Left hindlimb (tissue), 1 donor: Measurements from ENCODE around the gene EGFL7.

Experiments
- DNase-seq: peaks from one replicate; pipeline ENCODE4 v3.0.0-alpha.2; 2018

EGFL7 gene

GRCh38 chr9:136662326-136662655 is 425 bp upstream of the EGFL7 start:
- no peak for DNase-seq

DNA sequence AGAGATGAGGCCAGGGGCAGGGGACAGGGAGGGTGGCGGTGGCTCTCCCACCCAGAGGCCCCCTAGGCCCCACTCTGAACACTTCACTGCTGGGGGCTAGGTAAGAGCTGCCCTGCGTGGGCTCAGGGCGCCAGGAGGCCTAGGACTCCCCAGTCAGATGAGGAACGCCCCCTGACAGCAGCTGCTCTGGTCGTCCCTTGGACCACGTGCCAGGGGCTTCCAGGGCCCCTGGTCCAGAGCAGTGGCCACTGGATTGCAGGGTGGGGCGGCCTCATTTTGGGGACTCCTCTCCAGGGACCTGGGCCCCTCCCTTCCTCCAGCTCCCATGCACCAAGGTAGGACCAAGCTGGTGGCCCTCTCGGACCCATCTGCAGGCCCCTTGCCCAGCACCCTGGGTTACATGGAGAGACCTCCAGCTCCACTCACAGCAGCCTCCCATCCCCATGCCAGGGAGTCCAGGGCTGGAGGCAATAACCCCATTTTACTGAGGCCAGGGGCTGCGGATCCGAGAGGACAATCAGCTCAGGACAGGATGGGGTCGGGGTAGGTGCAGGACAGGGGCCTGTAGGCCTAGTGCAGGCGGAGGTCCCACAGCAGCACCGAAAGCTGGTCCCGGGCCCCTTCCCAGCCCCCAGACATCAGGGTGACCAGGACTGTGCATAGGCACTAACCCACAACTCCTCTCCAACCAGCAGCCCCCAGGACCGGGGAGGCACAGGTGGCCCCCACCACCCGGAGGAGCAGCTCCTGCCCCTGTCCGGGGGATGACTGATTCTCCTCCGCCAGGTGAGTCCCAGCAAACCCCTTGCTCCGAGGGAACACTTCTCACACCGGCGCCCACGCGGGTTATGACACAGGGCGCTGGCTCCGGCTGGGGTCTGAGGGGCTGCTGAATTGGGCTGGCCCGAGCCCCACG is 1.5 kb downstream of the EGFL7 start:
- DNase-seq, result no peak

DNA sequence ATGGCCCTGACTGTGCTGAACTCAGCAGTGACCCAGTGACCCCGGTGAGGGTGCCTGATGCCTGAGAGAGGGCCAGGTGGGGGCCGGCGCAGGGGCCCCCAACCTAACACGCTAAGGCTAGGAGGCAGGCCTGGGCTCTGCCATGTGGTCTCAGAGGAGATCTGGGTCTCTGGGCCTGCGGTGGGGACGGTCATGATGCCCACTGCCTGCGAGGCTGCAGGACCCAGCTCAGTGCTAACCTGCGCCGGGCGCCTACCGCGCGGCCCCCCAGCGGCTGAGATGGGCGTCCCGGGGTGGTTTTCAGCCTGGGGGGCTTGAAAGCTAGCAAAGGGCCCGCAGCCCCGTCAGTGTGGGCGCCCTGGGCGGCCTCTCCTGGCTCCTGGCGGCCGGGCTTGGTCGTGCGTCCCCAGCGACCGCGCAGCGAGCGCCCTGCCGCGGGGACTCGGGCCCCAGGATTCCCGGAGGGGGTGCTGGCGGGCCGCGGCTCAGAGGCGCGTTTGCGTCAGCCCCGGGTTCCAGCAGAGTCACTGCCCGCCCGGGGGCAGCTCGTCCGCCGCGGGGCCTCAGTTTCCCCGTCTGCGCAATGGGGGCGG is 2.5 kb downstream of the EGFL7 start:
- no peak for DNase-seq

DNA sequence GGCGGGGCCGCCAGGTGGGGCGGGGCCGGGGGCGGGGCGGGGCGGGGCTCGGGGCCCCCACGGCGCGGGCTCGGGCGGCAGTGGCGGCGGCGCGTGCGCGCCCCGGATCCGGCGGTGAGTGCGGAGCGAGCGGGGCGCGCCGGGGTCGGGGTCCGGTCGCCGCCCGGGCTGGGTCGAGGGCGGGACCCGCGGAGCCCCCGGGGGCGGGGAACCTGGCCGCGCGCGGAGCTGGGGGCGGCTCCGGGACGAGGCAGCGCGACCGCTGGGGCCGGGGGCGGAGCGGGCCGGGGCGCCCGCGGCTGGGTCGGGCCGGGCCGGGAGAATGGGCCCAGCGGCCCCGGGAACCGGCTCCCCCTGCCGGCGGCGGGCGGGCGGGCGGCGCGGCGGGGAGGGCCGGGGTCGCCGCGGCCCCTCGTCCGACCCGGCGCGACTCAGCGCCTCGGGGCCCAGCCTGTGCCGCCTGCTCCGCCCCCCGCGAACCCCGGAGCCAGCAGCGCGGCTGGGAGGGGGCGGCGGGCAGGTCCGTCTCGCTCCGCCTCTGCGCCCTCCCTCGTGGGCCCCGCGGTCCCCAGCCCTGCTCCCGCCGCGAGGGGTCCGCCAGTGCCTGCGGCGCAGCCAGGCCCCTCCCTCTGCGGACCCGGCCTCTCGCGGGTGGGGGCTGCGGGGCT is 3.1 kb downstream of the EGFL7 start:
- DNase-seq, result no peak

GRCh38 chr9:136666372-136667213 is 3.9 kb downstream of the EGFL7 start:
- DNase-seq, result no peak

DNA sequence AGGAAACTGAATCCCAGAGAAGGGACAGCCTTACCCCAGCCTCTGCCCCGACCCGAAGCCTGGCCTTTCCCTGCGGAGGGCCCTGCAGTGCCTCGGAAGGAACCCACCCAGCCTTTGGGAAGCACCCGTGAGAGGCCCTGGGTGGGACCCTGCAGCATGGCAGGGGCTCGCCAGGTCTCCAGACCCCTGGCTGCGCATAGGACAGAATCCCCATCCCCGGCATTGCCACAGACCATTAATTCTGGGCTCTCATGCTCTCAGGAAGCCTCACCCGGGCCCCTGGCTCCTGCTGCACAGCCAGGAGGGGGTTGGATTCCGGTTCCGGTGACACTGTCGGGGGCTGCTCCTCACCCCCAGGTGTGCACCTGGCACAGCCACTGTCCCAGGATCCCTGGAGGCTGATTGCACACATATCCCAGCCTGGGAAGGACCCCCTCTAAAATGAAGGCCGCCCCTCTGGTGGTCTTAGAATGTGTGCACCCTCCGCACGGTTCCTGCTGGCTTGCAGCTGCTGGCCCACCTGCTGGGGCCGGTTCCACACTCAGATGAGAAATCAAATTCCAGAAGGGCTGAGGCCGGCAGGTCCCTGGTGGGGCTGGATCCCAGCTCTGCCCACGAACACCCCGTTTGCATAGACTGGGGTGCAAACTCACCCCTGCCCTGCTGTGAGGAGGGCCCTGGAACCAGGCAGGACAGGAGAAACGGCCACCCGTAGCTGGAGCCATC is 4.7 kb downstream of the EGFL7 start:
- DNase-seq, result no peak

GRCh38 chr9:136667940-136668760 is 5.4 kb downstream of the EGFL7 start:
- DNase-seq, result no peak

DNA sequence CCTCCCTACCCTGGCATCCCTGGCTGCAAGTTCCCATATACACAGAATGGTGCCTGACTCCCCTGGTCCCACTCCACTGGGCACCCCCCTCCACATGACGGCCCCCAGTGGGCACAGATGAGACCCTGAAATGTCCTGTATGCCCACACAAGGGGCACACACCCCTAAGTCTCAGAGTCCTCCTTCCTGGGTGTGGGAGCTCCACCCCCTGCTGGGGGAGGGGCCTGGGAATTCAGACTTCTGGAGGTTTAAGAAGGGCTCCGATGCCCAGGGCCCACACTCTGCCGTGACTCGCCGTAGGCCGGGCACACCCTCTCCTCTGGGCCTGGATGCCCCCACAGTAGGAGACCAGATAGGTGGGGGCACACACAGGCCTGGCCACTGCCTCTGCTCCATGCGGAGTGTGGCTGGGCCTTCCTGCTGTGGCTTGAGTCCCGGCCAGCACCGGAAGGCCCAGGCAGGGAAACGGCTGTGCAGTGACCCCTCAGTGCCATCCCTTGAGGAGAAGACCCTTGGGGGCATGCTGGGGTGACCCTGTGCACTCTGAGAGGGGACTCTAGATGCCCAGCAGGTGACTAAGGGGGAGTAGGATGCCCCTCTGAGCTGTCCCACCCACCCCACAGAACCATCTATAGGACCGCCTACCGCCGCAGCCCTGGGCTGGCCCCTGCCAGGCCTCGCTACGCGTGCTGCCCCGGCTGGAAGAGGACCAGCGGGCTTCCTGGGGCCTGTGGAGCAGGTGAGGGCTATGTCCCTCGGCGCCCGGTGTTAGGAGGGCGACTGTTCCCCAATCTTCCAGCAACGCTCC is 6.5 kb downstream of the EGFL7 start:
- no peak for DNase-seq

DNA sequence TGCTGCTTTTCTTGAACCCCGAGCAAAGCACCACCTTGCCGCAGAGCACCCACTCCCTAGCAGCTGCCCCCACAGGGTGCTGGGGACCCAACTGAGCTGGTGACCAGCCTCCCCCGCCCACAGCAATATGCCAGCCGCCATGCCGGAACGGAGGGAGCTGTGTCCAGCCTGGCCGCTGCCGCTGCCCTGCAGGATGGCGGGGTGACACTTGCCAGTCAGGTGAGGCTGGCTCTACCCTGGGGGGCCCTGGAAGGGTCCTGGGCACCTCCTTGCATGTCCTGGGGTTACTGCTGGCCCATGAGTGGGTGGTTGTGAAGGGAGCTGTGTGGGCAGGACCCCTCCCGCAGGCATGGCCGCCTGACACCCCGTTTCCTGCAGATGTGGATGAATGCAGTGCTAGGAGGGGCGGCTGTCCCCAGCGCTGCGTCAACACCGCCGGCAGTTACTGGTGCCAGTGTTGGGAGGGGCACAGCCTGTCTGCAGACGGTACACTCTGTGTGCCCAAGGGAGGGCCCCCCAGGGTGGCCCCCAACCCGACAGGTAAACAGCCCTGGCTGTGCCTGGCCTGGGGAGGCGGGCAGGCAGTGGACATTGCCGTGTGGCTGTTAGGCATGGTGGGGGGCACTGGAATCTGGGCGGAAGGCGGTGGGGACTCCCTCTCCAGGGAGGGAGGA is 7.2 kb downstream of the EGFL7 start:
- no peak for DNase-seq

GRCh38 chr9:136670576-136671253 is 8.0 kb downstream of the EGFL7 start:
- no peak for DNase-seq

- no peak for DNase-seq
These were observed 8.5 kb downstream of the EGFL7 start for GRCh38 chr9:136671254-136671614.

- DNase-seq, result no peak
These were observed 9.1 kb downstream of the EGFL7 start for GRCh38 chr9:136671646-136672430.

DNA sequence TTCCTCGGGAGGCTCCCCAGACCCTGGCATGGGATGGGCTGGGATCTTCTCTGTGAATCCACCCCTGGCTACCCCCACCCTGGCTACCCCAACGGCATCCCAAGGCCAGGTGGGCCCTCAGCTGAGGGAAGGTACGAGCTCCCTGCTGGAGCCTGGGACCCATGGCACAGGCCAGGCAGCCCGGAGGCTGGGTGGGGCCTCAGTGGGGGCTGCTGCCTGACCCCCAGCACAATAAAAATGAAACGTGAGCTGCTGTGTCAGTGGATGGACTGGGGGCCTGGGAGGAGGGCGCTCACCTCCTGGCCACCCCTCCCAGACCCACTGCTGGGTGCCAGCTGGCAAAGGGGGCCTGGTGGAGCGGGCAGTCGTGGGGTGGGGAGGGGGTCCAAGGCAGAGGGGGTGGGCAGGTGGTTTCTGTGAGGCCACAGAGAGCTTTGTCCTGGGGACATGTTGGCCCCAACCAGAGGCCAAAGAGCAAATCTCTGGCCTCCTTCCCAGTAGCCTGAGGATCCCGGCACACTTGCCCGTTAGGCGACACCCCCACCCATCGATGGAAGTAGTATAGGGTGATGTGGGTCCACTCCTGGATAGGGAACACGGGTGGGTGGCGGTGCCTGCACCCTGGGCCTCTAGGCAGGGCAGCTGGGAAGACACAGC is 9.8 kb downstream of the EGFL7 start:
- no peak for DNase-seq

DNA sequence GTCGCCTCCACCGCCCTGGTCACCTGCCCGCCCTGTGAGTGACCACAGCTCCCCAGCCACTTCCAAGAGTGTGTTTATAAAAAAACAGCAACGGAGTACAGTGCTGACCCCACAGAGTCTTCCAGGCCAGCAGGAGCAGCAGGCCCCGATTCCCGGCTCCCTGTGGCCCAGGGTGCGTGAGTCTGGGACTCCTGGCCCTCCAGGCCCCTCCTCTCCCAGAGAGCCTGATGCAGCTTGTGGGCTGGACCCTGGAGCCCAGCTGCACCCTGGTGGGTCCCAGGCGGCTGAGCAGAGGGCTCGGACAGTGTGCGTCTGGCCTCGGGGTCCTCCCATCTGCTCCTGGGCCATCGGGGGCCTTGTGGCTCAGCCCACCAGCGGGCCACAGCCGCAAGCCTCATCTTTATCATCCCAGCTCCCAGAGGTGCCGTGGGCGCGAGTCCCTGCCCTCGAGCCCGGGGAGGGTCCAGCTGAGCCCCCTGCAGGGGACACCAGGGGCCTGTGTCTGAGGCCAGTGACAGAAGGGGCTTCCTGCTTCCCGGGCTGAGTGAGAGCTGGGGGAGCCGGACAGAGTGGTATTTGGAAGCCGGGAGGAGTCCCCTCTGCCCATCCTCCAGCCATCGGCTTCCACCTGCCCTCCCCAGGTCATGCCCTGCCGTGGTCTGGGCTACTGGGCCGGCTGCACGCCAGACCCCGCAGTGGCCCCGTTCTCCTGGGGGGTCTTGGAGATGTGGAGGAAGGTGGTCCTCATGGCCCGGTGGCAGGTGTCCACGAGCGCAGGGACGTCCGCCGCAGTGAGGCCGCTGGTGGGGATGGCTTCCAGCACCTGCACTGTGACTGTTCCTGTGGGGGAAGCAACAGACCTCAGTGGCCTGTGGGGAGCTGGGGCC is 10.6 kb downstream of the EGFL7 start:
- no peak for DNase-seq

DNA sequence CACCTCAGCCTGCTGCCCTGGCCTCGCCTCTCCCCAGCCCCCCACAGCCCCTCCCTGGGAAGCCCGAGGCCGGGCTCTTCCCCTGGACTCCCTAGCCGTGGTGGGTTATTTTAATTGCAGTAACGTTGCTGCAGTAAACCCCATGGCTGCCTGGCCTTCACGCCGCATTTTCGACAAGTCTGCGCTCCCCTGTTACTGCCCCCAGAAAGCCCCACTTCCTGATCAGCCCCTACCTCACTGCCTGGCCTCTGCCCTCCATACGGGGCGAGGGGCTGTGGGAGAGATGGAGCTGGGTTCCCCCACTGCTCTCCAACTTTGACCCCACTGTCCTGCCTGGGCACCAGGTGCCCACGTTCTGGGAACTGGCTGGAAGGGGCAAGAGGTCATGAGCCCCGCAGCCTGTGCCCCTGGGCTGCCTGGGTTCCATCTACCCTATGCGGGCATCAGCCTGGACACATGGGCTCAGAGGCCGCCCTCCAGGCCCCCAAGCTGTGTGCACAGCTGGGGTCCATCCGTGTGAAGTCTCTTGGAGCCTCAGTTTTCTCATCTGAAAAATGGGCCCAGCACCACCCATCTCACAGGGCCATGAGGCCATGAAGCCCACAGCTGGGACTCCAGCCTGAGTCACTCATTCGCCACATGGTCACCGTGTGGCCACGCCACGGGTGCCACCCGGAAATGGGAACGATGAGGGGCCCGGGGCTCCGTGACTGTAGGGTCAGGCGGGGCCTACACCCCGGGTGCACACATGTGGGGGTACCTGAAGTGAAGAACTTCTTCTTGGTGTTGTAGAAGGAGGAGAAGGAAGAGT is 11.5 kb downstream of the EGFL7 start:
- DNase-seq, result no peak

GRCh38 chr9:136674786-136675349 is 12.2 kb downstream of the EGFL7 start:
- no peak for DNase-seq
